H1 (cell line): ENCODE data around the gene GRIK4. TPM values are rescaled to one million over a fixed set of nuclear protein-coding genes. Genes with fewer than 3 reads are reported as not detected.
A peak's percentile ranks its signal among the peaks of the same experiment; 100 is the strongest.

Experiments
- CTCF ChIA-PET: fragments of 300-600 bp; sonication (Branson Sonifier 250); formaldehyde crosslinking; loops from one replicate; lab custom pipeline; 2021; ENCODE audit not compliant: partially characterized antibody; lab: Charles Lee
- POLR2A ChIA-PET: fragments of 300-600 bp; sonication (Branson Sonifier 250); formaldehyde crosslinking; loops from one replicate; lab custom pipeline; 2021; ENCODE audit warnings: inconsistent platforms; ENCODE audit not compliant: partially characterized antibody; lab: Charles Lee
- DNase-seq, 2 experiments: peaks; one replicate each; pipeline versions ENCODE4 v3.0.0 to v3.0.0-alpha.2; 2010 to 2022; ENCODE audit warnings: low spot score in 2 of 2, low read depth in 1 of 2, mixed read lengths in 1 of 2
- FAIRE-seq: peaks from 2 replicates; lab custom pipeline; 2011; peaks lifted over from hg19 to GRCh38; lab: Jason Lieb, UNC
- H2AFZ ChIP-seq: 2 replicates; pipeline ENCODE4 v1.8.1; 2012; ENCODE audit warnings: low read length, inconsistent platforms
- H2AK5ac ChIP-seq: 2 replicates; pipeline ENCODE4 v1.6.1; 2013; ENCODE audit warnings: low read depth, low read length
- H2BK120ac ChIP-seq: replicated peaks from 2 replicates; pipeline ENCODE3; 2013; ENCODE audit warnings: low read depth, low read length, inconsistent platforms
- H2BK12ac ChIP-seq: 2 replicates; pipeline ENCODE4 v1.6.1; 2013; ENCODE audit warnings: low read depth, low read length
- H2BK15ac ChIP-seq: 2 replicates; pipeline ENCODE4 v1.6.1; 2013; ENCODE audit warnings: low read length
- H2BK20ac ChIP-seq: 2 replicates; pipeline ENCODE4 v1.6.1; 2013; ENCODE audit warnings: low read length
- H2BK5ac ChIP-seq: 2 replicates; pipeline ENCODE4 v1.6.1; 2013; ENCODE audit warnings: low read depth, low read length
- H3K14ac ChIP-seq: 2 replicates; pipeline ENCODE4 v1.6.1; 2013; ENCODE audit warnings: inconsistent platforms; ENCODE audit not compliant: insufficient read length
- H3K18ac ChIP-seq: 2 replicates; pipeline ENCODE4 v1.6.1; 2013; ENCODE audit warnings: low read length; ENCODE audit errors: extremely low read depth
- H3K23ac ChIP-seq: 2 replicates; pipeline ENCODE4 v1.6.1; 2013; ENCODE audit warnings: inconsistent platforms; ENCODE audit not compliant: insufficient read length
- H3K23me2 ChIP-seq: 2 replicates; pipeline ENCODE4 v1.6.1; 2013; ENCODE audit warnings: low read depth, low read length
- H3K27ac ChIP-seq: 2 replicates; pipeline ENCODE4 v1.6.1; 2011; ENCODE audit warnings: low read depth, low read length, inconsistent platforms
- H3K27me3 ChIP-seq, 4 experiments: replicated peaks in 1 of 4; 1 replicate in 1 of 4; 2 replicates in 3 of 4; pipeline versions ENCODE4 v1.6.1 to v1.8.1; 2011 to 2013; ENCODE audit warnings: low read length in 3 of 4, mild to moderate bottlenecking in 3 of 4, inconsistent platforms in 2 of 4, mixed read lengths in 2 of 4, moderate library complexity in 1 of 4; ENCODE audit not compliant: control insufficient read depth in 3 of 4, insufficient read depth in 3 of 4; ENCODE audit errors: extremely low read depth in 1 of 4
- H3K36me3 ChIP-seq, 4 experiments: 2 replicates each; pipeline versions ENCODE4 v1.6.1 to v1.8.1; 2011 to 2013; ENCODE audit warnings: mild to moderate bottlenecking in 4 of 4, low read length in 3 of 4, moderate library complexity in 2 of 4, control low read depth in 1 of 4, inconsistent platforms in 1 of 4; ENCODE audit not compliant: insufficient read depth in 4 of 4, control insufficient read depth in 2 of 4
- H3K4ac ChIP-seq: replicated peaks from 2 replicates; pipeline ENCODE3; 2013; ENCODE audit warnings: low read length, low read depth, mixed read lengths, inconsistent platforms; ENCODE audit not compliant: insufficient read length
- H3K4me1 ChIP-seq, 4 experiments: replicated peaks in 1 of 4; 1 replicate in 1 of 4; 2 replicates in 3 of 4; pipeline versions ENCODE4 v1.6.1 to v1.8.1; 2011 to 2013; ENCODE audit warnings: low read length in 3 of 4, inconsistent platforms in 2 of 4, mixed read lengths in 1 of 4; ENCODE audit not compliant: insufficient read depth in 4 of 4, control insufficient read depth in 3 of 4
- H3K4me2 ChIP-seq, 2 experiments: 2 replicates each; pipeline versions ENCODE4 v1.6.1 to v1.8.1; 2011 to 2013; ENCODE audit warnings: low read depth in 2 of 2, low read length in 2 of 2, control low read depth in 1 of 2, inconsistent platforms in 1 of 2, mild to moderate bottlenecking in 1 of 2; ENCODE audit not compliant: insufficient read depth in 1 of 2
- H3K4me3 ChIP-seq, 4 experiments: fragments of 200-600, 300-600 bp in 1 of 4; sonication (generic), shearing (Covaris generic), sonication (Bioruptor Twin) in 1 of 4; 2 replicates each; pipeline versions ENCODE4 v1.5.1 to v1.8.1; 2011 to 2016; ENCODE audit warnings: low read length in 4 of 4, low read depth in 3 of 4, control low read depth in 2 of 4, inconsistent platforms in 2 of 4, mild to moderate bottlenecking in 2 of 4, mixed read lengths in 1 of 4, moderate library complexity in 1 of 4; ENCODE audit not compliant: insufficient read depth in 2 of 4; ENCODE audit errors: extremely low read depth in 1 of 4
- H3K56ac ChIP-seq: replicated peaks from 2 replicates; pipeline ENCODE3; 2013; ENCODE audit warnings: low read depth, mild to moderate bottlenecking, mixed read lengths, low read length, inconsistent platforms; ENCODE audit not compliant: insufficient read length
- H3K79me1 ChIP-seq: 2 replicates; pipeline ENCODE4 v1.6.1; 2013; ENCODE audit warnings: low read depth, low read length, control low read depth
- H3K79me2 ChIP-seq, 2 experiments: 2 replicates each; pipeline versions ENCODE4 v1.6.1 to v1.8.1; 2012 to 2013; ENCODE audit warnings: low read length in 2 of 2, mild to moderate bottlenecking in 2 of 2, inconsistent platforms in 1 of 2; ENCODE audit not compliant: insufficient read depth in 2 of 2, control insufficient read depth in 1 of 2
- H3K9ac ChIP-seq, 4 experiments: replicated peaks in 1 of 4; 1 replicate in 1 of 4; 2 replicates in 3 of 4; pipeline versions ENCODE4 v1.6.1 to v1.8.1; 2011 to 2013; ENCODE audit warnings: low read depth in 3 of 4, low read length in 3 of 4, control low read depth in 2 of 4, mild to moderate bottlenecking in 2 of 4, moderate library complexity in 2 of 4, inconsistent platforms in 1 of 4; ENCODE audit errors: extremely low read depth in 1 of 4
- H3K9me3 ChIP-seq, 2 experiments: 2 replicates each; pipeline versions ENCODE4 v1.6.1 to v1.8.1; 2012 to 2013; ENCODE audit warnings: mild to moderate bottlenecking in 2 of 2, moderate library complexity in 2 of 2, control low read depth in 1 of 2, inconsistent platforms in 1 of 2, low read depth in 1 of 2, low read length in 1 of 2, mixed read lengths in 1 of 2; ENCODE audit not compliant: insufficient read depth in 2 of 2
- H4K20me1 ChIP-seq, 2 experiments: replicated peaks in 1 of 2; 2 replicates each; pipeline versions ENCODE3 to v1.8.1; 2011 to 2013; ENCODE audit warnings: inconsistent platforms in 2 of 2, low read length in 2 of 2, mild to moderate bottlenecking in 1 of 2; ENCODE audit not compliant: insufficient read depth in 2 of 2, control insufficient read depth in 1 of 2
- H4K5ac ChIP-seq: 2 replicates; pipeline ENCODE4 v1.6.1; 2013; ENCODE audit warnings: low read length, low read depth, mixed read lengths, inconsistent platforms; ENCODE audit not compliant: insufficient read length
- H4K8ac ChIP-seq: 2 replicates; pipeline ENCODE4 v1.8.0; 2013; ENCODE audit warnings: mild to moderate bottlenecking, moderate library complexity, low read length, inconsistent platforms; ENCODE audit not compliant: insufficient read depth; ENCODE audit errors: extremely low read depth
- H4K91ac ChIP-seq: replicated peaks from 2 replicates; pipeline ENCODE3; 2013; ENCODE audit warnings: low read length, mixed read lengths, inconsistent platforms; ENCODE audit not compliant: insufficient read length
- ATF3 ChIP-seq: IDR thresholded peaks from 2 replicates; pipeline ENCODE4 v1.6.1; 2011; ENCODE audit warnings: low read depth, mild to moderate bottlenecking, low read length; ENCODE audit not compliant: insufficient read depth
- CEBPB ChIP-seq: IDR thresholded peaks from 2 replicates; pipeline ENCODE4 v1.6.1; 2012; ENCODE audit warnings: low read depth, low read length
- CREB1 ChIP-seq: IDR thresholded peaks from 2 replicates; pipeline ENCODE4 v1.6.1; 2012; ENCODE audit warnings: inconsistent platforms
- E2F6 ChIP-seq: IDR thresholded peaks from 2 replicates; pipeline ENCODE4 v1.6.1; 2012; ENCODE audit warnings: inconsistent platforms
- JUND ChIP-seq: IDR thresholded peaks from 2 replicates; pipeline ENCODE4 v1.6.1; 2011; ENCODE audit warnings: mild to moderate bottlenecking, improper control_type of control experiment, low read length
- POLR2A ChIP-seq, 2 experiments: IDR thresholded peaks; 1 replicate in 1 of 2; 2 replicates in 1 of 2; pipeline ENCODE4 v1.6.1; 2011; ENCODE audit warnings: low read depth in 2 of 2, low read length in 2 of 2, mild to moderate bottlenecking in 2 of 2; ENCODE audit errors: control extremely low read depth in 1 of 2
- TEAD4 ChIP-seq: IDR thresholded peaks from 2 replicates; pipeline ENCODE4 v1.6.1; 2012; ENCODE audit warnings: low read depth, low read length, inconsistent platforms, mixed read lengths
- WGBS, 2 experiments: shearing (Covaris generic) in 1 of 2; methylation state at CpG; one replicate each; pipeline versions ENCODE4 v1.1.6 to v1.1.7; 2013 to 2015; ENCODE audit warnings: low lambda C conversion rate in 2 of 2, mixed read lengths in 2 of 2, inconsistent platforms in 1 of 2, low coverage in 1 of 2, missing lambda C conversion rate in 1 of 2; ENCODE audit not compliant: insufficient replicate concordance in 2 of 2, insufficient coverage in 1 of 2, insufficient read length in 1 of 2; ENCODE audit errors: extremely low coverage in 1 of 2, missing lambda C conversion rate in 1 of 2; 5-methylcytosine and 5-hydroxymethylcytosine counted together
- polyA plus RNA-seq, 7 experiments: library from polyadenylated mRNA; depleted of rRNA in 3 of 7; stranded (reverse) in 5 of 7; unstranded in 2 of 7; fragments of >200 nt in 5 of 7; fragments of 200-250 nt in 2 of 7; gene quantifications; 1 replicate in 5 of 7; 2 replicates in 1 of 7; 4 replicates in 1 of 7; pipeline versions ENCODE4 v1.2.1 to v1.2.3, GENCODE V29; 2011 to 2013; ENCODE audit warnings: missing spikeins in 2 of 7, mixed read lengths in 2 of 7
- total RNA-seq: library from RNA; stranded (reverse); fragmentation: NEBNext Ultra II Directional; extraction: Animal tissue kit (Norgen Biotek cat#: 25700); gene quantifications from 2 replicates; pipeline ENCODE4 v1.2.1, GENCODE V29; 2021

GRIK4 gene
- total and polyA plus RNA-seq, 2 of the 8 experiments (the other 6 are each of a cell fraction or from before 2014, with no cell fraction given), result 1.2 to 2.9 TPM

- Histone ChIP-seq H2BK20ac (no peak overlapping the region), H2AK5ac (no peak overlapping the region), H2BK120ac (no peak overlapping the region), H3K79me1 (no peaks in the 10 kb centered on the region), H3K9ac (no peak overlapping the region), H3K4ac (no peak overlapping the region), H4K20me1 (no peaks in the 10 kb centered on the region), H3K23me2 (no peaks in the 10 kb centered on the region; the same call in 1 of the 2 replicates), H3K23ac (no peak overlapping the region), H3K27me3 (no peaks in the 10 kb centered on the region; a peak in 1 of 7 replicates), H3K4me2 (no peak overlapping the region), H3K79me2 (no peaks in the 10 kb centered on the region), H2AFZ (no peak overlapping the region), H3K18ac (no peak overlapping the region), H3K4me1 (peaks cover 0 to 2% (median 0%) of the 10 kb centered on the region in 4 experiments; a peak in 3 of 7 replicates), H3K4me3 (no peak overlapping the region), H3K14ac (no peak overlapping the region), H4K8ac (no peak overlapping the region), H4K91ac (no peak overlapping the region), H3K36me3 (no peaks in the 10 kb centered on the region), H4K5ac (no peak overlapping the region), H2BK15ac (no peak overlapping the region), H3K27ac (no peak overlapping the region), H2BK12ac (no peak overlapping the region), H3K9me3 (peaks cover 0 to 3% of the 10 kb centered on the region in 2 experiments; a peak in 1 of 4 replicates), H2BK5ac (no peak overlapping the region), H3K56ac (no peak overlapping the region)
- DNase-seq, result no peak
- FAIRE-seq, result no peak
- TF ChIP-seq E2F6 (no peak), ATF3 (no peak), POLR2A (IDR thresholded peaks at IDR 0.05; ENCODE audit: control extremely low read depth in 1 of 2, low read depth in 2 of 2, low read length in 2 of 2) (no peak), CEBPB (peak; percentile 60; the same call in 1 of the 2 replicates), TEAD4 (0 out of 2 replicates have a peak, but pooled peaks have one; percentile 18), CREB1 (0 out of 2 replicates have a peak, but pooled peaks have one; percentile 17), JUND (0 out of 2 replicates have a peak, but pooled peaks have one; percentile 14)
- ChIA-PET POLR2A (interaction anchor here (1.0 kb wide), 1 partner anchor 16 kb away, joined by 3 read pairs; no protein-coding TSS in a partner anchor), CTCF (interaction anchor here (0.9 to 1.8 kb wide), 4 partner anchors 14 to 270 kb away, joined by 3 to 6 read pairs (median 4); no protein-coding TSS in a partner anchor)
- 83% methylated on average over 5 of the region's 5 CpGs; no CpG with 5 or more reads in 1 of the 2 experiments for WGBS, 2 experiments
Observed at GRCh38 chr11:120532832-120533196, 21.3 kb downstream of the GRIK4 start.
